Natural killer cell (primary cell): ENCODE results near the gene MAN2C1. TPM values are rescaled to one million over a fixed set of nuclear protein-coding genes. Genes with fewer than 3 reads are reported as not detected.

Experiments
- ATAC-seq, 3 donors: fragments of 150-1000 bp in 2 of 3; fragments of 200-7000 bp in 1 of 3; cut with Tn5 transposase; 1 replicate in 1 of 3; 2 replicates in 2 of 3; pipeline ENCODE4 v1.10.0; 2021; ENCODE audit warnings: mild to moderate bottlenecking in 2 of 3, moderate library complexity in 2 of 3
- DNase-seq, 2 donors: peaks; one replicate each; pipeline versions ENCODE4 v3.0.0 to v3.0.0-alpha.2; 2013 to 2021; ENCODE audit warnings: mixed read lengths in 1 of 2
- H3K27ac ChIP-seq: one replicate; pipeline ENCODE4 v1.5.1; 2013; ENCODE audit warnings: mild to moderate bottlenecking, low read length
- H3K27me3 ChIP-seq: one replicate; pipeline ENCODE4 v1.6.1; 2013; ENCODE audit warnings: low read length; ENCODE audit not compliant: control insufficient read depth, insufficient read depth
- H3K36me3 ChIP-seq: one replicate; pipeline ENCODE4 v1.6.1; 2013; ENCODE audit warnings: low read length; ENCODE audit not compliant: control insufficient read depth, insufficient read depth
- H3K4me1 ChIP-seq: one replicate; pipeline ENCODE4 v1.6.1; 2013; ENCODE audit warnings: low read length; ENCODE audit not compliant: control insufficient read depth, insufficient read depth
- H3K4me3 ChIP-seq: one replicate; pipeline ENCODE4 v1.5.1; 2013; ENCODE audit warnings: low read length
- H3K9me3 ChIP-seq: one replicate; pipeline ENCODE4 v1.6.1; 2013; ENCODE audit warnings: low read length; ENCODE audit not compliant: control insufficient read depth, insufficient read depth
- H3K27ac Mint-ChIP-seq, 2 donors: one replicate each; pipeline ENCODE4 v1.8.0; 2022; ENCODE audit warnings: mild to moderate bottlenecking in 2 of 2, mixed read lengths in 2 of 2, moderate library complexity in 1 of 2
- H3K27me3 Mint-ChIP-seq, 2 donors: one replicate each; pipeline ENCODE4 v1.8.0; 2022; ENCODE audit warnings: low read depth in 2 of 2, mixed read lengths in 2 of 2
- H3K36me3 Mint-ChIP-seq: one replicate; pipeline ENCODE4 v1.8.0; 2022; ENCODE audit warnings: mixed read lengths
- H3K4me1 Mint-ChIP-seq, 2 donors: one replicate each; pipeline ENCODE4 v1.8.0; 2022; ENCODE audit warnings: mixed read lengths in 2 of 2
- H3K4me3 Mint-ChIP-seq: one replicate; pipeline ENCODE4 v1.8.0; 2022; ENCODE audit warnings: mild to moderate bottlenecking, moderate library complexity, mixed read lengths
- H3K9me3 Mint-ChIP-seq, 2 donors: one replicate each; pipeline ENCODE4 v1.8.0; 2022; ENCODE audit warnings: mixed read lengths in 2 of 2
- CTCF ChIP-seq: fragments of 200-600 bp; IDR thresholded peaks from one replicate; pipeline ENCODE4 v1.8.0; 2022; ENCODE audit warnings: antibody characterized with exemption
- WGBS: methylation state at CpG from one replicate; pipeline ENCODE4 v1.1.7; 2013; ENCODE audit warnings: missing lambda C conversion rate; ENCODE audit not compliant: insufficient coverage; 5-methylcytosine and 5-hydroxymethylcytosine counted together
- intact Hi-C: fragments of 100-400 bp; cut with micrococcal nuclease; formaldehyde crosslinking; loops from one replicate; pipeline ENCODE4 v1.14.2; 2022
- total RNA-seq, 4 donors: library from RNA; stranded (reverse); fragments of 120-200 nt in 1 of 4; gene quantifications; one replicate each; pipeline versions ENCODE4 v1.2.3 to v1.2.4, GENCODE V29; 2013 to 2022

MAN2C1 gene
- total RNA-seq, 3 donors from 2014 or later (not counting 1 experiment from before 2014, with no cell fraction given) = 375 to 476 (median 385) TPM

- Histone ChIP-seq H3K9me3 (no peaks in the 10 kb centered on the region), H3K4me3 (no peak overlapping the region), H3K27me3 (no peaks in the 10 kb centered on the region), H3K4me1 (no peaks in the 10 kb centered on the region), H3K27ac (no peak overlapping the region), H3K36me3 (peaks cover 52% of the 10 kb centered on the region)
- DNase-seq (no peak), ATAC-seq (no peak)
- Mint-ChIP-seq H3K4me3 (no peak overlapping the region), H3K27me3 (no peaks in the 10 kb centered on the region), H3K9me3 (no peaks in the 10 kb centered on the region), H3K27ac (peak overlapping the region in 1 of 2 donors; percentile 56), H3K36me3 (peaks cover 33% of the 10 kb centered on the region), H3K4me1 (no peaks in the 10 kb centered on the region)
- intact Hi-C loops = no loop called here
- 84% methylated on average over 3 of the region's 4 CpGs for WGBS
- no peak for TF ChIP-seq CTCF
Measured at GRCh38 chr15:75380773-75381172, 12.4 kb upstream of the MAN2C1 start.

GRCh38 chr15:75371901-75372688 lies 3.7 kb upstream of the MAN2C1 start:
- 94% methylated on average over 11 of the region's 11 CpGs for WGBS
- intact Hi-C loops = no loop called here
- H3K36me3 ChIP-seq = peaks cover 35% of the 10 kb centered on the region
- Mint-ChIP-seq H3K27ac (no peak overlapping the region), H3K4me3 (no peak overlapping the region), H3K36me3 (peaks cover 25% of the 10 kb centered on the region), H3K9me3 (no peaks in the 10 kb centered on the region), H3K4me1 (peaks cover 14 to 21% of the 10 kb centered on the region in 2 donors), H3K27me3 (no peaks in the 10 kb centered on the region)
- H3K27me3 ChIP-seq = no peaks in the 10 kb centered on the region
- no peak for TF ChIP-seq CTCF
- H3K9me3 ChIP-seq = no peaks in the 10 kb centered on the region
- no peak for ATAC-seq
- H3K4me1 ChIP-seq = peaks cover 16% of the 10 kb centered on the region
- H3K4me3 ChIP-seq = no peak overlapping the region
- no peak overlapping the region for H3K27ac ChIP-seq
- no peak for DNase-seq

GRCh38 chr15:75371486-75371885 lies 3.1 kb upstream of the MAN2C1 start:
- no peak overlapping the region for H3K27ac ChIP-seq
- H3K27ac Mint-ChIP-seq = no peak overlapping the region
- H3K27me3 ChIP-seq = no peaks in the 10 kb centered on the region
- no peaks in the 10 kb centered on the region for H3K9me3 ChIP-seq
- peaks cover 24% of the 10 kb centered on the region for H3K36me3 Mint-ChIP-seq
- 100% methylated on average over 1 of the region's 1 CpG for WGBS
- no peak overlapping the region for H3K4me3 ChIP-seq
- H3K36me3 ChIP-seq = peaks cover 40% of the 10 kb centered on the region
- intact Hi-C loops = no loop called here
- no peak for DNase-seq
- no peaks in the 10 kb centered on the region for H3K9me3 Mint-ChIP-seq
- no peak overlapping the region for H3K4me3 Mint-ChIP-seq
- H3K27me3 Mint-ChIP-seq = no peaks in the 10 kb centered on the region
- TF ChIP-seq CTCF = no peak
- peaks cover 16% of the 10 kb centered on the region for H3K4me1 ChIP-seq
- no peak for ATAC-seq
- H3K4me1 Mint-ChIP-seq = peaks cover 14 to 21% of the 10 kb centered on the region in 2 donors
